Testis (tissue), 2 donors: Measurements from ENCODE around the gene ENTHD1.

Source experiments
- CTCF ChIP-seq, 3 experiments: fragments of 450-650 bp in 2 of 3; fragments of 200-600 bp in 1 of 3; sonication (generic) in 1 of 3; IDR thresholded peaks; one replicate each; pipeline ENCODE4 v1.5.1; 2016 to 2019; ENCODE audit warnings: antibody characterized with exemption in 3 of 3, mild to moderate bottlenecking in 2 of 3, moderate library complexity in 1 of 3
- POLR2A ChIP-seq: fragments of 450-650 bp; IDR thresholded peaks from one replicate; pipeline ENCODE4 v1.6.1; 2017; ENCODE audit warnings: antibody characterized with exemption, mild to moderate bottlenecking, moderate library complexity

GRCh38 chr22:39703091-39703490 lies 190.5 kb downstream of the ENTHD1 start:
- TF ChIP-seq CTCF (IDR thresholded peaks at IDR 0.05) (no peak), POLR2A (no peak)
